GM23248 (cell line): ENCODE results near the gene LIMK1.

Source experiments
- EZH2 ChIP-seq: fragments of 200-600 bp; sonication (generic); IDR thresholded peaks from 2 replicates; pipeline ENCODE4 v1.6.1; 2018; ENCODE audit warnings: antibody characterized with exemption, mild to moderate bottlenecking; ENCODE audit not compliant: insufficient read depth, poor library complexity, severe bottlenecking
- EZH2phosphoT487 ChIP-seq: fragments of 200-600 bp; sonication (generic); IDR thresholded peaks from 2 replicates; pipeline ENCODE4 v1.6.1; 2018; ENCODE audit warnings: antibody characterized with exemption, moderate library complexity, mild to moderate bottlenecking, low read depth; ENCODE audit not compliant: insufficient read depth

DNA sequence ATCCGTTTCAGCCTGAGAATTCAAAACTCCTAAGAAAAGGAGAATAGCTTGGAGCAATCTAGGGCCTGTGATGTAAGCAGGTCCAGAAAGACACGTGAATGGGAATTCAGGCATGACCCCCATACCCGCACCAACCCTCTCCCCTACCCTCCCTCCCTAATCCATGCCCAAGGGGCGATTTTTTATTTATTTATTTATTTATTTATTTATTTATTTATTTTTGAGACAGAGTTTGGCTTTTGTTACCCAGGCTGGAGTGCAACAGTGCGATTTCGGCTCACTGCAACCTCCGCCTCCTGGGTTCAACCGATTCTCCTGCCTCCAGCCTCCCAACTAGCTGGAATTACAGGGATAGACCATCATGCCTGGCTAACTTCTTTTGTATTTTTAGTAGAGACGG is 74.0 kb downstream of the LIMK1 start:
- no peak for TF ChIP-seq EZH2
- TF ChIP-seq EZH2phosphoT487, result no peak
